CD4-positive, alpha-beta T cell treated with Interleukin-1 beta for 1 hour (primary cell): Measurements from ENCODE around the gene TMEM175.

Experiments used
- DNase-seq, 2 donors: peaks; one replicate each; pipeline ENCODE4 v3.0.0-alpha.2; 2020 to 2022

Gene TMEM175

DNA sequence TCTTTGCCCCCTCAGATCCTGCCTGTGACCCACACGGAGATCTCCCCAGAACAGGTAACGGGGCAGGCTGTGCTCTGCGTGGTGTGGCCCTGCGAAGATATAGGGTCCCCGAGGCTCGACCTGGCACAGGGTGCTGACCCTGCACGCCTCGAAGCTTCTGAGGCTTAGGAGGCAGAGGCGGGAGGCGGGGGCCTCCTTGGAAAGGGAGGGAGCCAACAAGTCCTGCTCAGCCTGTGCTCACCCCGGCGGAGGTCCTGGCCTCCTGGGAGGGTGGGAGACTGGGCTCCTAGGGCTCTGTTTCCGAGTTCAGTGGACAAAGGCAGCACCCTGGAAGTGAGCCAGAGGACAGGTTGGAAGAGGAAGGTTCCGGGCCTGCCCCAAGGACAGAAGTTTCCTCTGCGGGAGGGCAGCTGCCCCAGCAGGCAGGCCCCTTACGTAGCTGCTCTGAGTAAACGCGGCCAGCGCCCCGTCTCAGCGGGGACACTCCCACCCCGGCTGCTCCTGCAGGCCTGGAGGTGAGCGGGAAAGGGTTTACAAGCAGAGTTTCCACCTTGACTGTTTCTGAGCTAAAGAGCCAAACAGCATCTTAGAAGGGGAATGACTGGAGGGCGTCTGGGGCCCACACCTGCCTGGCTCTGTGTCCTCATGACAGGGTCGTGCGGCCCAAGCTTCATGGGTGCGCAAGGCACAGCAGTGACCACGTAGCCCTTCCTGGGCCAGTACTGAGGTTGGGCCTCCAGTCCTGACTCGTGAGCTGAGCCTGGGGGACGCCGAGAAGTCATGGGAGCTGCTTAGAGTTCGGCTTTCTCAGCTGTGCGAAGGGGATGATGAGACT is 16.1 kb downstream of the TMEM175 start:
- no peak for DNase-seq

DNA sequence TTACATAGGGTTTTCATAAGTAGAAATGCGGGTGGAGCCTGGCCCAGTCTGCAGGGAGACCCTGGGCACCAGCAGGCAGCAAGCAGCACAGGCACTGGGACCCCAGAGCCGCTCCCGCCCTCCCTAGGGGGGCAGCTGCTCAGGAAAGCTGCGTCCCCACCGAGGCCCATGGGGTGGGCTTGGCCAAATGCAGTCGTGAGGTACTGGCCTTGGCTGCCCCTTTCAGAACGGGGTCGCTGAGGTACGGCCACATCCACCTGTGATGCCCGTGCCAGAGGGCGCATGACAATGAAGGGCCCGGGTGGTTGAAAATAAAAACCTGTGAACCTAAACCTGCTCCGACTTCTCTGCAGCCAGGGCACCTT is 16.7 kb downstream of the TMEM175 start:
- DNase-seq = no peak

DNA sequence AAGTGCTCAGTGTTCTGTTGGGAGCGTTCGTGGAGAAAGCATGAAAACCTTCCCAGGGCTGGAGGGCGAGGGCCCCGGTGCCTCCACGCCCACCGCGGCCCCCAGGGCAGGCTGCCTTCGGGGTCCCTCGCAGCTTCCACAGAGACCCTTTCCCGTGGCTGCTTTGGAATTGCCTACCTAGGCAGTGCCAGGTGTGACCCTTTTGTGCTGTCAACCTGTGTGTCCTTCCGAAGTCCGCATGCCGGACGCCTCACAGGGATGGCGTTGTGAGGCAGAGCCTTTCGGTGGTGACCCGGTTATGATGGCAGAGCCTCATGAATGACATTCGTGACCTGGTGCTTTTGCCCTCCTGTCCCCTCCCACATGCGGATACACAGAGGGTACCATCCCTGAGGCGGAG is 17.4 kb downstream of the TMEM175 start:
- no peak for DNase-seq

DNA sequence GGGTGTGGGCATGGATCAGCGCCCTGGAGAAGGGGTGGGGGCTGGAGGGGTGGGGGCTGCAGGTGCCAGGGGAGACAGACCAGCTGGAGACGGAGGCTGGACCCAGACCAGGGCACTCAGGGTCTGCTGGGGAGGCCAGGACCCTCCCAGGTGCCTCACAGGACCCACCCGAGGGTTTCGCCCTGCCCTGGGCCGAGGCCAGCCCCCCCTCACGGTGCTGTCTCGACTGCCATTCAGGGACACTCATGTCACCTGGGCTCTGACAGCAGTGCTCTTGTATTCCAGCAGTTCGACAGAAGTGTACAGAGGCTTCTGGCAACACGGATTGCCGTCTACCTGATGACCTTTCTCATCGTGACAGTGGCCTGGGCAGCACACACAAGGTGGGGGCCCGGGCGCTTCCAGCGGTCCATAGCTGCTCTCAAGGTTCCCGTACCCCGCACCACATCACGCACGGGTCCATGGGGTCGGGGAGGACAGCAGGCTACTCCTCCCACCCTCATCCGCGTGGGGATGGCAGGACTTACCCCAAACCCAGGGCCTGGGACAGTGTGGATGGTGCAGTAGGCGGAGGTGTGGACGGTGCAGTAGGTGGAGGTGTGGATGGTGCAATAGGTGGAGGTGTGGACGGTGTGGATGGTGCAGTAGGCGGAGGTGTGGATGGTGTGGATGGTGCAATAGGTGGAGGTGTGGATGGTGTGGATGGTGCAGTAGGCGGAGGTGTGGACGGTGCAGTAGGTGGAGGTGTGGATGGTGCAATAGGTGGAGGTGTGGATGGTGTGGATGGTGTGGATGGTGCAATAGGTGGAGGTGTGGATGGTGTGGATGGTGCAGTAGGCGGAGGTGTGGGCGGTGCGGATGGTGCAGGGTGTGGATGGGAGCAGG is 18.1 kb downstream of the TMEM175 start:
- DNase-seq = no peak

DNA sequence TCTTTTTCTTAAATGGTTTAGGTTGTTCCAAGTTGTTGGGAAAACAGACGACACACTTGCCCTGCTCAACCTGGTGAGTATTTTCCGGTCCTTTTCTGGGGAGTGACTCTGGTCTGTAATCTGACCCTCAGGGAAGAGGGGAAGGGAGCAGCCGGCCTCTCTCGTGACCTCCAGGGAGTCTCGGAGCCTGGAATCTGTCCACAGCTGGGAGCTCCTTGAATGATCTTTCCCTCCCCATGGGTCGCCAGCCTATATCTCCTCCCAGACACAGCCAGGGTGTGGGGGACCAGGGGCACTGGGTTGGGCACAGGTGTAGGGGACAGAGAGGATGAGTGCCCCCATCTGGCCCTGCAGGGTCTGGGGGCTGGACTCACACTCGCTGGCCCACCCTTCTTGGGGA is 18.9 kb downstream of the TMEM175 start:
- DNase-seq = no peak

DNA sequence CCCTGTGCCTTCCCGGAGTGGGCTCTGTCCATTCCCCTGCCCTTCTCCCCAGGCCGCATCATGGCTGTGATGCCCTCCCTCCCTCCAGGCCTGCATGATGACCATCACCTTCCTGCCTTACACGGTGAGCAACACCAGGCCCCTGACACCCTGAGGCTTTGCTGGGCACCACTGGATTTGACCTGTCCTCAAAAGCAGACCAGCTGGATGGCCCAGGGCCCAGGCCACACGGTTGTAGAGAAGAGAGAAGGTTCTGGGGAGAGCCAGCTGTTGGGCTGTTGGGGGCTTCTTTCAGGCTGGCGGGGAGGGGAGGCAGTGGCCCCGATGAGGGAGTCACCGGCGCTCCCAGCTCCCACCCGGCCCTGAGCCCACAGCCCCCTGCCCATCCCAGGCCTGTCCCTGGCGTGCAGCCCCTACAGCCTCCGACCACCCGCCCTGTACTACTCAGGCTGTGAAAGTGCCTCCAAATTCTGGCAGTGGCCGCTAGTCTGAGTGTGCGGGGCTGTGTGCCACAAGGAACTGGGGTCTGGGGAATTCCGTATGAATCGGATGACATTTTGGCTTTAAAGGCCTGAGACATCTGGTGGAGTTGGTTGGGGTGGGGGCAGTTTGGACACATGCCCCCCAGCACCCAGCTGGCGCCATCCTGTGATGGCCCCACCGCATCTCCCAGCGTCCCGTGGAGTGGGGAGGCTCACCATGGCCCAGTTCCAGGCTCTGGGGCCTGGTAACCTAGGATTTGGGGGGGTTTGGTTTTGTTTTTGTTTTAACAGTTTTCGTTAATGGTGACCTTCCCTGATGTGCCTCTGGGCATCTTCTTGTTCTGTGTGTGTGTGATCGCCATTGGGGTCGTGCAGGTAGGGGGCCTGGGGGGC is 19.6 kb downstream of the TMEM175 start:
- DNase-seq = no peak

DNA sequence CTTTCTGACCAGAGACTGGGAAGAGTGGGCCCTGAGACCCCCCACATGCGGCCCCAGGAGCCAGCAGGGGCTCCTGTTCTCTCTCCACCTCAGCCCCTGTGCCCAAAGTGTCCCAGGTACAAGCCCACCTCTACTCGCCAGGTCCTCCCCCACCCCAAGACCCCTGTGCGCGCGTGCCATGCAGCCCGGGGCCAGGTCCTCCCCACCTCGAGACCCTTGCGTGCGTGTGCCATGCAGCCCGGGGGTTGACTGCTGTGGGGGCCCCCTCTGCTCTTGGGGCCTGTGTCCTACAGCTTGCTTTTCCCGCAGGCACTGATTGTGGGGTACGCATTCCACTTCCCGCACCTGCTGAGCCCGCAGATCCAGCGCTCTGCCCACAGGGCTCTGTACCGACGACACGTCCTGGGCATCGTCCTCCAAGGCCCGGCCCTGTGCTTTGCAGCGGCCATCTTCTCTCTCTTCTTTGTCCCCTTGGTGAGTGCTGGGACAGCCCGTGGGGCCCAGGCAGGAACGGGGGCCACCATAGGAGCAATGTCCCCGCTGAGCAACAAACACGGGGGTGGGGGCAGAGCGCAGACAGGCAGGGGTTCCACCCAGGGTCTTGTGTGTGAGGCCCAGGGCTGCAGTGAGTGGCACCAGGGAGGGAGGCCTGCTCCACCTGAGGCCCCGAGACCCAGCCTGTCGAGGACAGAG is 20.8 kb downstream of the TMEM175 start:
- DNase-seq = no peak

DNA sequence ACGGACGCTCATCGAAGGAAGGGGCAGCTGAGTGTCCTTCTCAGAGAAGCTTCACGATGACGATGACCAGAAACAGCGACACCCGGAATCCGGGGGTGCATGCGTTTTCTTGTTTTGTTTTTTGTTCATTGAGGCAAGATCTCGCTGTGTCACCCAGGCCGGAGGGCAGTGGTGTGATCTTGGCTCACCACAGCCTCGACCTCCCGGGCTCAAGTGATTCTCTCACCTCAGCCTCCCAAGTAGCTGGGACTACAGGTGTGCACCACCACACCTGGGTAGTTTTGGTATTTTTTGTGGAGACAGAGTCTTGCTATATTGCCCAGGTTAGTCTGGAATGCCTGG is 21.3 kb downstream of the TMEM175 start:
- DNase-seq = no peak

DNA sequence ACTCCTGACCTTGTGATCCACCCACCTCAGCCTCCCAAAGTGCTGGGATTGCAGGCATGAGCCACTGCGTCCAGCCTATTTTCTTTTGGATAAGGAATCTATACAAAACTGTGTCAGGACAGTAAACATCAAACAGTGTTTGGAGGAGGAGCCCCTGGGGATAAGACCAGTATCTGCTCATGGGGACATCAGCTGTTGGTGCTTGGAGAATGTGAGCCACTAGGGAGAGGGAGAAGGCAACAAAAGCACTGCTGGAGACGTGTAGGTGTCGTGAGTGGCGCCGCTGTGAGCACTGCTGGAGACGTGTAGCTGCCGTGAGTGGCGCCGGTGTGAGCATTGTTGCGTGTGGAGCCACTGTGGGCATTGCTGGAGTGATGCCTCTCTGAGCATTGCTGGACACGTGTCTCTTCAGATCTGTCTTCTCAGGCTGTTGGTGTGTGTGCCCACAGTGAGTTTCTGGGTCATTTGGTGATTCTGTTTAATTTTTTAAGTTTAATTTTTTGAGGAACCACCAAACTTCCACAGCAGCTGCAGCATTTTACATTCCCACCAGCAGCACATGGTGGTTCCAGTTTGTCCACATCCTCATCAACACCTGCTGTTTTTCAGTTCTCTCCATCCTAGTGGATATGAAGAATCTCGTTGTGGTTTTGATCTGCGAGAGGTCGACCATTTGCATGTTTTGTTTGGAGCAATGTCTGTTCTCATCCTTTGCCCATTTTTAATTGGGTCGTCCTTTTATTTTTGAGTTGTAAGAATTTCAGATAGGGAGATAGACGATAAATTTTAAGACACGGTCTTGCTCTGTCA is 22.2 kb downstream of the TMEM175 start:
- DNase-seq = no peak

DNA sequence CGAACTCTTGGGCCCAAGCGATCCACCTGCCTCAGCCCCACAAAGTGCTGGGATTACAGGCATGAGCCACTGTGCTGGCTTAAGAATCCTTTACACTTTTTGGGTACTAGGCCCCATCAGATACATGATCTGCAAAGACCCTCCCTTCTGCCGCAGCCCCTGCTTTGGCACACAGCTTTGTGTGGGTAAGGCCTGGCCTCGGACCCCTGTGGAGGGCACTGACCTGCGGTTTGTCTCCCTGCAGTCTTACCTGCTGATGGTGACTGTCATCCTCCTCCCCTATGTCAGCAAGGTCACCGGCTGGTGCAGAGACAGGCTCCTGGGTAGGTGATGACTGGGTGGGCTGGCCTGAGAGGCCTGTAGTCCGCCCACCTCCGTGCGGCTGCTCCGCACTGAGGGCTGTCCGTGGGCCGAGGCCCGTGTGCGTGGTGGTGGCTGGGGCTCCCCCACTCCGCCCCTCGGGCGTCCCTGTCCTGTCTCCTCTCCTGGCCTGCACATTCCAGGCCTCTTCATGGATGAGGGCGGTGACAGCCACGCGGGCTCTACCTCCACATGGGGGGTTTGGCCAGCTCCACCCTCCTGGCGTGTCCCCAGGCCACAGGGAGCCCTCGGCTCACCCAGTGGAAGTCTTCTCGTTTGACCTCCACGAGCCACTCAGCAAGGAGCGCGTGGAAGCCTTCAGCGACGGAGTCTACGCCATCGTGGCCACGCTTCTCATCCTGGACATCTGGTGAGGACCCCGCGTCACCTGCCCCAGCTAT is 23.1 kb downstream of the TMEM175 start:
- no peak for DNase-seq

DNA sequence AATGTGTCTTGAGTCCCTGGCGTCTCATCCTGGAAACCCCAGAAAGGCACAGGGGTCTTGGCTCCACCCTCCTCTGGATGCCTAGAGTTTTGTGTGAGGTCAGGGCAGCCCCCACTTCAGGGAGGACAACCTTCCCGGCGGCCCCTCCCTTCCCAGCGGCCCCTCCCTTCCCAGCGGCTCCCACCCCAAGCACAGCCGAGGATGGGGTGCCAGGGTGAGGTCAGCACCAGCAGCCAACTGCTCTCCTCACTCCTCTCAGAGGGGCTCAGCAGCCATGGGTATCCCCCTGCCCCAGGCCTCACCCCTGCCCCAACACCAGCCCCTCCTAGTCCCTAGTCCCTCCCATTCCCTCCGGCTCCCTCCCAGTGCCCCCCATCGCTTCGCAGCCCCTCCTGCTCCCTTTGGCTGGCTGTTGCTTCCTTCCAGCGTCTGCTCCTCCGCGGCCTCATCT is 23.7 kb downstream of the TMEM175 start:
- DNase-seq = no peak

DNA sequence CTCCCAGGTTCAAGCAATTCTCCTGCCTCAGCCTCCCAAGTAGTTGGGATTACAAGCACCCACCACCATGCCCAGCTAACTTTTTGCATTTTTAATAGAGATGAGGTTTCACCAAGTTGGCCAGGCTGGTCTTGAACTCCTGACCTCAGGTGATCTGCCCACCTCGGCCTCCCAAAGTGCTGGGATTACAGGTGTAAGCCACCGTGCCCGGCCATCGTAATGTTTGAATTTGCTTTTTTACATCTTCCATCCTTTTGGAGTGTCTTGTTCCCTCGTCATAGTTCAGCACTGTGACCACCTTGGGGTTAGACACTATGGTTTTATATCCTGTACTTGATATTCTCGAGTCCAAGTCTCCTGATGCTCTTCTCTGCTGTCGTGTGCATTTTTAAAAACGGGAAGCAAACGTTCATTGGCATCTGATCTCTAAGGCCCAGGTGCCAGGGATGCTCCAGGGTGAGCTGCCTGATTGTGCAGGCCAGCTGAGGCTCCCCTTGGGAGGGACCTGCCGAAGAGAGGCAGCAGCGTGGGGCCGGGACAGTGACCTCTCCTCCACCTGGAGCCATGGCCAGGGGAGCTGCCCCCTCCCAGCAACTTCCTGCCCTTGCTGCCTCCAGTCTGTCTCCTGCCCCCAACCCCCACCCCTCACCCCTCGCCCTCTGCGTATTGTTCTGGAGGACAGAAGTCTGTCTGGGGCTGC is 24.4 kb downstream of the TMEM175 start:
- no peak for DNase-seq

DNA sequence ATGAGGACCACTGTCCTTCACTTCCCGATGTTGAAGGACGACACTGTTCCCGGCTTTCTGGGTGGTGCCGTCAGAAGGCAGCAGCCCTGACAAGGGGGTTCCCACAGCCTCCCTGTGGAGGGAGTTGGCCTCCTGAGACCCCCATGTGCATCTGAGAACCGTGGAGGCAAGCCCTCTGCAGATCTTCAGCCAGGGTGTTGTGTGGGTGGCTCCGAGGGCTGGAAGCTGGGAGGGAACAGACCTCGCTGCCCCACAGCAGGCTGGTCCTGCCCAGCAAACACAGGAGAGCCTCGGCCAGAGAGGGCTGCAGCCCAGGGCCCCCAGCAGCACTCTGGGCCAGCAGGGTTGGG is 24.9 kb downstream of the TMEM175 start:
- no peak for DNase-seq

DNA sequence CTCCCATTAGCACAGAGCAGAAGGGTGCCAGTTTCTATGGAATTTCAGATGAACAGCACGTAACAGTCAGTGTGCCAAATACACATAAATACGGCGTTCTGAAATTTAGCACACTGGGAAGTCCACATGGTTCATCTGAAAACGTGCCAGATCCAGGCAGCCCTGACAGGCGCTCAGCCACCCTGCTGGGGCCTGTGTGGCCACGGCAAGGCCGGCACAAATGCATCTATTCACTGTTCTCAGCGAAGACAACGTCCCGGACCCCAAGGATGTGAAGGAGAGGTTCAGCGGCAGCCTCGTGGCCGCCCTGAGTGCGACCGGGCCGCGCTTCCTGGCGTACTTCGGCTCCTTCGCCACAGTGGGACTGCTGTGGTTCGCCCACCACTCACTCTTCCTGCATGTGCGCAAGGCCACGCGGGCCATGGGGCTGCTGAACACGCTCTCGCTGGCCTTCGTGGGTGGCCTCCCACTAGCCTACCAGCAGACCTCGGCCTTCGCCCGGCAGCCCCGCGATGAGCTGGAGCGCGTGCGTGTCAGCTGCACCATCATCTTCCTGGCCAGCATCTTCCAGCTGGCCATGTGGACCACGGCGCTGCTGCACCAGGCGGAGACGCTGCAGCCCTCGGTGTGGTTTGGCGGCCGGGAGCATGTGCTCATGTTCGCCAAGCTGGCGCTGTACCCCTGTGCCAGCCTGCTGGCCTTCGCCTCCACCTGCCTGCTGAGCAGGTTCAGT is 25.5 kb downstream of the TMEM175 start:
- no peak for DNase-seq

DNA sequence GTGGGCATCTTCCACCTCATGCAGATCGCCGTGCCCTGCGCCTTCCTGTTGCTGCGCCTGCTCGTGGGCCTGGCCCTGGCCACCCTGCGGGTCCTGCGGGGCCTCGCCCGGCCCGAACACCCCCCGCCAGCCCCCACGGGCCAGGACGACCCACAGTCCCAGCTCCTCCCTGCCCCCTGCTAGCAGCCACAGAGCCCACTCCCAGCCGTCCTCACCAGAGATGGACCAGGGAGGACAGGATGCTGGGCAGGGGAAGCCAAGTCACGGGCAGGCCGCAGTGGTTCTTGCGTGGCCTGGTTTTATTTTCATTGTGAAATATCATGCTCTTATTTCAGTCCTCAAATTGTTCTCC is 26.0 kb downstream of the TMEM175 start:
- DNase-seq = no peak

DNA sequence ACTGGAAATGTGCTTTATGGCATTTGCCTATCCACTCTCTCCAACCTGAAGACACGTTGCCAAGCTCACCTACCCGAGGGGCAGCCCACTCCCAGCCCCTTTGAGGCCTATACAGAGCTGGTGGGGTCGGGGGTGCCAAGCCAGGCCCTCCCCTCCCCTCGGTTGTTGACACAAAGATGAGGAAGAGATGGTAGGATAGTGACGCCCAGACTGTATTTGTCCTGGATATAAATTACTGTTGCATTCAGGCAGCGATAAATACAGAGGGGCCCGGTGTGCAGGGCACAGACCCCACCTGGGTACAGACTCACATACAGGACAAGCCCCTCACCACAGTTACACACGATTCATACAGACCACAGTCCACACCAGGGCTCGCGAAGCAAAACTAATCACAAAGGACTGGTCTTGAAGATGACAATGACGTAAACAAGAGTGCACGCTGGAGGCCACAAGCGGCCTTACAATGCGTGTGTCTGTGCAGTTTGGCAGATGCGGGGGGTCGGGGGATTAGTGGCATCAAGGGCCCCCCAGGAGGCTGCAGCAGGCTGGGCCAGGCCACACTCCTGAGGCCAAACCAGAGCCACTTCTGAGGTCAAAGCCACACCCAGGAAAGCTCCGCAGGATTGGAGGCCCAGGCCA is 26.6 kb downstream of the TMEM175 start:
- DNase-seq = no peak

DNA sequence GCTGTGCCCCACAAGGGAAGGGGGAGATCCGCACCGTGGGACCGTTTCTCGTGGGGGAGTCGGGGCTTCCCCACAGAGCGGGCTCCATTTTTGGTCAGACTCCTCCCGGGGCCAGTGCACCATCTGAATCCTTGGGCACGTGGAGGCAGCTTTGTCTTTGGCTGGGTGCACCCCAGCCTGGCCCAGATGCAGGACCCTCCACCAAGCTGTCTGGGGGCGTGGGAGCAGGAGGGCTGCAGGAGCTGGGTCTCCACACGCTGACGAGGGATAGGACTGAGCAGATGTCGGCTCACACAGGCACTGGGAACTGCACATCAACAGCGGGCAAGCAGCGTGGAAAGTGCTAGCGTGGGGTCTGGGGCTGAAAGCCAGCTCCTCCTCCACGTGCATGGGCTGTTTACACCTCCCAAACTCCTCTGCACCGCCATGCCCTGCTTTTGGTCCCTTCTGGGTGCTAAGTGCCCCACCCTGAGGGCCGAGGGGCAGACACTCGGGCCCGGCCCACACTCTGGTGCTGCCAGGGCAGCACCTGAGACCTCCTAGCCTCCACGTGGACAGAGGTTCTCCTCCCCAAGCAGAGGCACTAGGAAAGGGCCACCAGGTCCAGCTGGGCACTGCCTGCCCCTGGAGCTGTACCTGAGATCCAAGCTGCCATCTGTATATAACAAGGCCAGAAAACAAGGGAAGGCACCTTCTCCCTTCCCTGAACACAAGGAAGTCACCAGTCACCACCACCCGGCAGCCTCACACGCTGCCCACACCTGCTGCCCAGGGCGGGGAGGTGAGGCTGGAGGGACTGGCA is 27.3 kb downstream of the TMEM175 start:
- no peak for DNase-seq

DNA sequence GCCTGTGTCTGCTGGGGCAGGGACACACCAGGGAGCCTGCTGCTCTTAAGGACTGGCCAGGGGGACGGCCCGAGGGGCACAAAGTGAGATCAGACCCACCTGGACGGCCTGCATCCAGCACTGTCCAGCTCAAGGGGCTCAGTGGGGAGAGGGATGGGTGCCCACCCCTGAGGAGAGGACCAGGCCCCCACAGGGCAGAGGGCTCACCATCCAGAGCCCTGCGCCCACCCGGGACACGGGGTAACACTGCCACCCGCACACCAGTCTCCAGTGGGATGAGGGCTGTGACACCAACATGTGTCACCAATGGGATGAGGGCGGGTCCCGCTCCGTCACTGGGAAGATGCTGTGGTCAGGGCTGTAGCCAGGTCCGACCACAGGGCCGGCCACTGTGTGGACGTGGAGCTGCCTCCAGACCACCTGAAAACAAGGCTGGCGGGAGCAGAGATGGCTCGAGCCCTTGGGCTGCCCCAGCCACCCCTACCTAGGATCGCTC is 27.9 kb downstream of the TMEM175 start:
- DNase-seq = no peak
